ENCODE measurements around the gene GJA3. TPM values are rescaled to one million over a fixed set of nuclear protein-coding genes. Genes with fewer than 3 reads are reported as not detected.

GJA3 gene
- not detected in 2 replicates for total RNA-seq (2014; rRNA removed; shearing (Covaris generic))
- total RNA-seq (2022), result not detected in 2 replicates
- percentile 3 among the genes with signal in this experiment for Bru-seq, nascent RNA
- not detected for BruChase-seq, experiment 1, labeled RNA remaining after a 6-hour chase
- BruChase-seq, experiment 2, labeled RNA remaining after a 2-hour chase, result not detected
- long read RNA-seq, result 0 reads

DNA sequence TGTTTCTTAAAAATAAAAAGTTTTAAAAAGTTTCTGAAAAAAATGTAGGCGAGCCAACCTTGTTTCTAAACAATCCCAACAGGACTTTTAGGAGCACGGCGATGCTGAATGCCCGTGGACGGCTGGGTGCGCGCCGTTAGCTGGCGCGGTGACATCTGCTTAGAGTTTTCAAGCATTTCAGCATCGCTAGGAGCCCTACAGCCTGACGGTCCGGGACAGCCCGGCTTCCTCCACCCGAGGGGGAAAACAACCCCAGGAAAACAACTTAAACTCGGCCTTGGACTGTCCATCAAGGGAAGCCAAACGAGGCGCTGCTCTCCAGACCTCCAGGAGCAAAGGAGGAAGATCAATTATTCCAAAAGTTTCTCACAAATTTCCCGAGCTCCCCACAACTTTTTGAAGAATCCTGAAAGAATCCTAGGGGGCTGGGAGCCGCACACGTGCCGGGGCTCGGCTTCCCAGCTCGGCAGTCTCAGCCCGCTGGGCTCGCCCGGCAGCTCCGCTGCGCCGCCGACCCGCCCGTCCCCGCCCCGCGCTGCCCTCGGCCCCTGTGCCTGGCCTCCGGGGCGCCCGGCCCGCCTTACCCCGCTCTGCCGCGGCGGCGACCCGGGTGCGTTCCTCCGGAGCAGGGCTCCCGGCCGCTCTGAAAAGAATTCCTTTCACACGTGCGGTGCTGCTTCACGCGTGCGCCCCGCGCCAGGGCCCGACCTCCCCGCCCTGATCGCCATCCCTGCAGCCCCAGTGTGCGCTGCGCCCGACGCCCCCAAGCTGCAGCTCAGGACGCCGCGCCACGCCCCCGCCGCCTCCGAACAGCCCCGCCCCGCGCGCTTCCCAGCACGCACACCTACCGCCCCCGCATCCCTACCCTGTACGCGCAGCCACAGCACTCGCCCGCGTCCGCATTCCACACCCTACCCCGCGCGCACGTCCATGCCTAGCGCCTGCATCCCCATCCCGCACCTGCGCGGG lies at the start of gene GJA3:
Gene GJA3 (minus strand): TSS at position 747 of the 969 bp plus-strand sequence. CDS start 17,764 bp downstream, outside the sequence.
- no TSS peak for BruUV-seq (replicated peaks)
- Histone ChIP-seq H3K4me1 (ENCODE audit: insufficient read depth, low read length, poor library complexity, severe bottlenecking) (peaks cover 9% of the 10 kb centered on the region), H3K4me3 (ENCODE audit: low read depth, low read length, poor library complexity, severe bottlenecking) (peak within 1 kb of the TSS; percentile 55), H3K79me2 (ENCODE audit: insufficient read depth, low read depth, low read length) (no peaks in the 10 kb centered on the region), H3K36me3 (ENCODE audit: insufficient read depth, low read length) (no peaks in the 10 kb centered on the region), H3K9me2 (ENCODE audit: insufficient read depth, low read length) (no peaks in the 10 kb centered on the region), H3K4me2 (ENCODE audit: low read length) (peak within 1 kb of the TSS; percentile 55), H2AFZ (ENCODE audit: low read length) (no peak within 1 kb of the TSS), H3K9me3 (ENCODE audit: low read length) (no peaks in the 10 kb centered on the region), H4K20me1 (ENCODE audit: insufficient read depth, low read length) (no peaks in the 10 kb centered on the region), H3K27ac (ENCODE audit: low read depth, low read length, poor library complexity, severe bottlenecking) (no peak within 1 kb of the TSS)
- intact Hi-C loops (cut with micrococcal nuclease; ENCODE audit: unreplicated experiment), result no loop called here
- no peak for TF ChIP-seq EZH2phosphoT487 (IDR thresholded peaks at IDR 0.05; ENCODE audit: borderline replicate concordance, low read depth, low read length)
- TF ChIP-seq, protein P1, sequence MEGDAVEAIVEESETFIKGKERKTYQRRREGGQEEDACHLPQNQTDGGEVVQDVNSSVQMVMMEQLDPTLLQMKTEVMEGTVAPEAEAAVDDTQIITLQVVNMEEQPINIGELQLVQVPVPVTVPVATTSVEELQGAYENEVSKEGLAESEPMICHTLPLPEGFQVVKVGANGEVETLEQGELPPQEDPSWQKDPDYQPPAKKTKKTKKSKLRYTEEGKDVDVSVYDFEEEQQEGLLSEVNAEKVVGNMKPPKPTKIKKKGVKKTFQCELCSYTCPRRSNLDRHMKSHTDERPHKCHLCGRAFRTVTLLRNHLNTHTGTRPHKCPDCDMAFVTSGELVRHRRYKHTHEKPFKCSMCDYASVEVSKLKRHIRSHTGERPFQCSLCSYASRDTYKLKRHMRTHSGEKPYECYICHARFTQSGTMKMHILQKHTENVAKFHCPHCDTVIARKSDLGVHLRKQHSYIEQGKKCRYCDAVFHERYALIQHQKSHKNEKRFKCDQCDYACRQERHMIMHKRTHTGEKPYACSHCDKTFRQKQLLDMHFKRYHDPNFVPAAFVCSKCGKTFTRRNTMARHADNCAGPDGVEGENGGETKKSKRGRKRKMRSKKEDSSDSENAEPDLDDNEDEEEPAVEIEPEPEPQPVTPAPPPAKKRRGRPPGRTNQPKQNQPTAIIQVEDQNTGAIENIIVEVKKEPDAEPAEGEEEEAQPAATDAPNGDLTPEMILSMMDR (conservative IDR thresholded peaks at IDR 0.05; ENCODE audit: low read length), result no peak
- ChIA-PET CTCF (ENCODE audit: unreplicated experiment) (no interaction called here), POLR2A (interaction anchor here (0.6 to 0.8 kb wide), 2 partner anchors 149 to 233 kb away, joined by 4 to 5 read pairs; no protein-coding TSS in a partner anchor)
- no peak for DNase-seq (ENCODE audit: low spot score)

DNA sequence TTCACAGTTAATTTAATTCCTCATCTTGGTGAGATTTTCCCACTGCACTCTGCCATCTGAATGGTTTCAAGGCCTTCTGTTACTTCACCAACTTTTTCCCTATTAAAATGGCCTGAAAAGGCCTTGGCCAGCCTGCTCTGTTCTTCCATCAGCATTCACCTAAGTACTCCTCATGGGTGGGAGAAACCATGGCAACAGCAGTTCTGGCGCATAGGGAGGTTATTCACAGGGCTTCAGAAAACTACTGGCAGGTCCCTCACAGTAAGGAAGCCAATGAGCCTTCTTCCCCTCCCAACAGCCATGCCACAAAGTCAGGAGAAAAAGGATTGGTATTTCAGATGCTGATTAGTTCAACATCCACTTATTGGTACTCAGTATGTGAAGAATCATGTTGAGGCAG lies 49.1 kb upstream of the GJA3 start:
- ChIA-PET POLR2A (no interaction called here), CTCF (ENCODE audit: unreplicated experiment) (no interaction called here)
- H3K4me1 ChIP-seq (ENCODE audit: insufficient read depth, low read length, poor library complexity, severe bottlenecking), result no peaks in the 10 kb centered on the region
- no peaks in the 10 kb centered on the region for H3K9me3 ChIP-seq (ENCODE audit: low read length)
- H3K79me2 ChIP-seq (ENCODE audit: insufficient read depth, low read depth, low read length), result no peaks in the 10 kb centered on the region
- H3K27ac ChIP-seq (ENCODE audit: low read depth, low read length, poor library complexity, severe bottlenecking), result no peak overlapping the region
- no peaks in the 10 kb centered on the region for H4K20me1 ChIP-seq (ENCODE audit: insufficient read depth, low read length)
- no TSS peak for BruUV-seq (replicated peaks)
- no peak overlapping the region for H3K4me2 ChIP-seq (ENCODE audit: low read length)
- no peak for DNase-seq (ENCODE audit: low spot score)
- intact Hi-C loops (cut with micrococcal nuclease; ENCODE audit: unreplicated experiment), result no loop called here
- H3K36me3 ChIP-seq (ENCODE audit: insufficient read depth, low read length), result no peaks in the 10 kb centered on the region
- no peak overlapping the region for H2AFZ ChIP-seq (ENCODE audit: low read length)
- H3K4me3 ChIP-seq (ENCODE audit: low read depth, low read length, poor library complexity, severe bottlenecking), result no peak overlapping the region
- TF ChIP-seq, protein P1 (conservative IDR thresholded peaks at IDR 0.05; ENCODE audit: low read length), result no peak
- TF ChIP-seq EZH2phosphoT487 (IDR thresholded peaks at IDR 0.05; ENCODE audit: borderline replicate concordance, low read depth, low read length), result no peak
- no peaks in the 10 kb centered on the region for H3K9me2 ChIP-seq (ENCODE audit: insufficient read depth, low read length)
